HepG2 (cell line): ENCODE results near the gene CALML4. TPM values are rescaled to one million over a fixed set of nuclear protein-coding genes. Genes with fewer than 3 reads are reported as not detected.

Experiments used
- ATAC-seq: fragments of 200-7000 bp; cut with Tn5 transposase; 3 replicates; pipeline ENCODE4 v1.9.1; 2020; ENCODE audit warnings: mild to moderate bottlenecking, moderate library complexity
- BruUV-seq: library from RNA; stranded (reverse); fragments of 400-500 nt; replicated peaks from 2 replicates; lab custom pipeline; 2021; lab: Mats Ljungman, UMichigan
- CTCF ChIA-PET: fragments of 300-600 bp; formaldehyde crosslinking; extraction: SDS; loops from one replicate; lab custom pipeline; 2021; ENCODE audit warnings: low total read pairs, inconsistent platforms, low intra/inter-chr PET ratio; lab: Yijun Ruan, JAX
- POLR2A ChIA-PET: fragments of 350-600 bp; sonication (Branson Sonifier 250); formaldehyde crosslinking; loops from one replicate; lab custom pipeline; 2020; ENCODE audit warnings: antibody characterized with exemption, inconsistent platforms; lab: Yijun Ruan, JAX
- DNase-seq: peaks from one replicate; pipeline ENCODE4 v3.0.0-alpha.2; 2015; ENCODE audit warnings: low spot score
- FAIRE-seq: peaks from 3 replicates; lab custom pipeline; 2011; peaks lifted over from hg19 to GRCh38; lab: Jason Lieb, UNC
- H2AFZ ChIP-seq: one replicate; pipeline ENCODE4 v1.6.1; 2011; ENCODE audit warnings: low read length, inconsistent platforms
- H3K27ac ChIP-seq: fragments of 300-600 bp; 3 replicates; pipeline ENCODE4 v1.8.0; 2011; ENCODE audit warnings: mixed run types, mild to moderate bottlenecking, mixed read lengths, low read length, inconsistent platforms; ENCODE audit not compliant: insufficient read depth; ENCODE audit errors: extremely low read length
- H3K27me3 ChIP-seq, 2 experiments: fragments of 200-600 bp in 1 of 2; 2 replicates in 1 of 2; 3 replicates in 1 of 2; pipeline versions ENCODE4 v1.6.0 to v1.8.0; 2011; ENCODE audit warnings: low read length in 2 of 2, mild to moderate bottlenecking in 2 of 2, moderate library complexity in 2 of 2, inconsistent platforms in 1 of 2; ENCODE audit not compliant: insufficient read depth in 2 of 2, control insufficient read depth in 1 of 2
- H3K36me3 ChIP-seq, 2 experiments: fragments of 200-600 bp in 1 of 2; replicated peaks in 1 of 2; 2 replicates in 1 of 2; 3 replicates in 1 of 2; pipeline versions ENCODE4 v1.5.1 to v1.8.0; 2011; ENCODE audit warnings: low read length in 2 of 2, inconsistent platforms in 1 of 2; ENCODE audit not compliant: insufficient read depth in 2 of 2, control insufficient read depth in 1 of 2
- H3K4me1 ChIP-seq: 2 replicates; pipeline ENCODE4 v1.5.1; 2012; ENCODE audit warnings: low read length, inconsistent platforms; ENCODE audit not compliant: insufficient read depth
- H3K4me2 ChIP-seq: 2 replicates; pipeline ENCODE4 v1.6.0; 2011; ENCODE audit warnings: low read depth, low read length, inconsistent platforms
- H3K4me3 ChIP-seq, 3 experiments: fragments of 200-600 bp in 1 of 3; sonication (generic), shearing (Covaris generic) in 1 of 3; replicated peaks in 1 of 3; 2 replicates each; pipeline ENCODE4 v1.5.1; 2011 to 2016; ENCODE audit warnings: low read length in 3 of 3, inconsistent platforms in 2 of 3, low read depth in 2 of 3, mild to moderate bottlenecking in 2 of 3, control low read depth in 1 of 3, mixed read lengths in 1 of 3; ENCODE audit not compliant: insufficient read depth in 1 of 3
- H3K79me2 ChIP-seq: one replicate; pipeline ENCODE4 v1.6.1; 2011; ENCODE audit warnings: low read length, inconsistent platforms; ENCODE audit not compliant: insufficient read depth
- H3K9ac ChIP-seq: 2 replicates; pipeline ENCODE4 v1.6.0; 2011; ENCODE audit warnings: mild to moderate bottlenecking, low read depth, low read length, inconsistent platforms; ENCODE audit not compliant: insufficient read depth
- H3K9me3 ChIP-seq: 2 replicates; pipeline ENCODE4 v1.5.1; 2012; ENCODE audit warnings: mild to moderate bottlenecking, low read length
- H4K20me1 ChIP-seq: 2 replicates; pipeline ENCODE4 v1.6.0; 2011; ENCODE audit warnings: inconsistent platforms, mild to moderate bottlenecking, low read length, moderate library complexity; ENCODE audit not compliant: insufficient read depth
- ATM ChIP-seq: fragments of 450-650 bp; IDR thresholded peaks from 2 replicates; pipeline ENCODE4 v1.7.1; 2017; ENCODE audit warnings: mild to moderate bottlenecking, borderline replicate concordance
- CEBPB ChIP-seq: IDR thresholded peaks from 2 replicates; pipeline ENCODE4 v1.6.1; 2011; ENCODE audit warnings: low read depth, low read length, improper control_type of control experiment, borderline replicate concordance
- HNRNPUL1 ChIP-seq: fragments of 200-400 bp; formaldehyde crosslinking; IDR thresholded peaks from 2 replicates; pipeline ENCODE4 v1.6.1; 2017; ENCODE audit warnings: low read depth, mild to moderate bottlenecking, low read length, moderate library complexity
- KDM1A ChIP-seq: IDR thresholded peaks from 2 replicates; pipeline ENCODE4 v1.6.1; 2016; ENCODE audit warnings: missing compliant biosample characterization
- RXRB ChIP-seq: IDR thresholded peaks from 2 replicates; pipeline ENCODE4 v1.6.1; 2016; ENCODE audit warnings: borderline replicate concordance, missing genetic modification reagents, missing compliant biosample characterization
- SKI ChIP-seq: fragments of 450-650 bp; IDR thresholded peaks from one replicate; pipeline ENCODE4 v1.6.1; 2018; ENCODE audit warnings: mild to moderate bottlenecking; ENCODE audit not compliant: partially characterized antibody
- SNAPC2 ChIP-seq: sonication (generic); formaldehyde crosslinking; IDR thresholded peaks from 2 replicates; pipeline ENCODE4 v1.8.1; 2022; ENCODE audit warnings: mild to moderate bottlenecking, missing genetic modification reagents
- SOX5 ChIP-seq: IDR thresholded peaks from 2 replicates; pipeline ENCODE4 v1.6.1; 2016; ENCODE audit warnings: borderline replicate concordance
- TBP ChIP-seq: sonication (generic); formaldehyde crosslinking; IDR thresholded peaks from 2 replicates; pipeline ENCODE4 v1.5.0; 2020; ENCODE audit warnings: missing genetic modification reagents
- ZNF430 ChIP-seq: sonication (generic); formaldehyde crosslinking; IDR thresholded peaks from 2 replicates; pipeline ENCODE4 v1.9.0; 2021; ENCODE audit warnings: mild to moderate bottlenecking, missing genetic modification reagents
- ZNF441 ChIP-seq: sonication (generic); formaldehyde crosslinking; IDR thresholded peaks from 2 replicates; pipeline ENCODE4 v1.7.0; 2021; ENCODE audit warnings: missing genetic modification reagents, borderline replicate concordance
- ZNF546 ChIP-seq: sonication (generic); formaldehyde crosslinking; conservative IDR thresholded peaks from 2 replicates; pipeline ENCODE4 v1.8.1; 2023; ENCODE audit warnings: mild to moderate bottlenecking, missing genetic modification reagents
- ZNF619 ChIP-seq: sonication (generic); formaldehyde crosslinking; IDR thresholded peaks from 2 replicates; pipeline ENCODE4 v1.4.0; 2020; ENCODE audit warnings: mild to moderate bottlenecking, missing genetic modification reagents
- ZSCAN21 ChIP-seq: sonication (generic); formaldehyde crosslinking; IDR thresholded peaks from 2 replicates; pipeline ENCODE4 v1.8.0; 2022; ENCODE audit warnings: mild to moderate bottlenecking, missing genetic modification reagents, moderate library complexity, borderline replicate concordance
- WGBS: methylation state at CpG from one replicate; pipeline ENCODE4 v1.1.6; 2017; ENCODE audit warnings: low lambda C conversion rate; 5-methylcytosine and 5-hydroxymethylcytosine counted together
- in situ Hi-C: cut with HindIII; loops from 2 replicates; pipeline ENCODE4 v1.10.0; 2017; ENCODE audit warnings: low pct_unique_long_range_greater_than_20kb; ENCODE audit not compliant: extremely low pct_ligation_motif_present
- intact Hi-C: fragments of 100-400 bp; cut with micrococcal nuclease; formaldehyde crosslinking; loops from one replicate; pipeline ENCODE4 v1.10.0; 2022; ENCODE audit not compliant: unreplicated experiment
- polyA plus RNA-seq, 8 experiments: library from polyadenylated mRNA; depleted of rRNA in 3 of 8; stranded (reverse) in 7 of 8; unstranded in 1 of 8; fragments of >200 nt; fragmentation: Illumina TruSeq in 4 of 8; extraction: Trizol in 4 of 8; gene quantifications; 2 replicates each; pipeline versions ENCODE4 v1.2.1 to v1.2.3, GENCODE V29; 2011 to 2016; ENCODE audit warnings: low read depth in 4 of 8, missing spikeins in 1 of 8, mixed read lengths in 1 of 8; ENCODE audit not compliant: insufficient read depth in 1 of 8
- total RNA-seq, 5 experiments: library from RNA; depleted of rRNA; stranded (reverse); fragments of >200 nt; fragmentation: Illumina TruSeq; extraction: Trizol; gene quantifications; 2 replicates each; pipeline ENCODE4 v1.2.3, GENCODE V29; 2016; ENCODE audit warnings: low read depth in 1 of 5
- TF ChIP-seq, protein P1 (sequence below): sonication (generic); formaldehyde crosslinking; IDR thresholded peaks from 2 replicates; pipeline ENCODE4 v1.4.0; 2020; ENCODE audit warnings: missing genetic modification reagents
- TF ChIP-seq, protein P2 (sequence below): sonication (generic); formaldehyde crosslinking; IDR thresholded peaks from 2 replicates; pipeline ENCODE4 v1.8.1; 2023; ENCODE audit warnings: mild to moderate bottlenecking, inconsistent platforms, moderate library complexity, missing genetic modification reagents, borderline replicate concordance
- TF ChIP-seq, protein P3 (sequence below): sonication (generic); formaldehyde crosslinking; IDR thresholded peaks from 2 replicates; pipeline ENCODE4 v1.5.1; 2020; ENCODE audit warnings: mild to moderate bottlenecking, missing genetic modification reagents, borderline replicate concordance

The CALML4 gene
- total and polyA plus RNA-seq, 2 of the 13 experiments (the other 11 are each of a cell fraction or from before 2014, with no cell fraction given) = 3.6 to 8.7 TPM

DNA sequence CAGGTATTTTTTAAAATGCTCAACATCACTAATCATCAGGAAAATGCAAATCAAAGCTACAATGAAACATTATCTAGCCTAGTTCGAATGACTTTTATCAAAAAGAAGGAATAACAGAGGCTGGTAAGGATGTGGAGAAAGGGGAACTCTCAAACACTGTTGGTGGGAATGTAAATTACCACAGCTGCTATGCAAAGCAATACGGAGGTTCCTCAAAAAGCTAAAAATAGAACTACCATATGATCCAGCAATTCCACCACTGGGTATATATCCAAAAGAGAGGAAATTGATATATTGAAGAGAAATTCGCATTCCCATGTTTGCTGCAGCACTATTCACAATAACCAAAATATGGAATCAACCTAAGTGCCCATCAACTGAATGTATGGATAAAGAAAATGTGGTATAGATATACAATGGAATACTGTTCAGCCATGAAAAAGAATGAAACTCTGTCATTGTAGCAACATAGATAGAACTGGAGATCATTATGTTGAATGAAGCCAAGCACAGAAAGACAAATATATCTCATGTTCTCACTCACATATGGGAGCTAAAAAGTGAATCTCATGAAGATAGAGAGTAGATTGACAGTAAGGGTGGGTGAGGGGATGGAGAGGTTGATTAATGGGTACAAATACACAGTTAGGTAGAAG is 44.1 kb upstream of the CALML4 start:
- FAIRE-seq (no peak), DNase-seq (no peak), ATAC-seq (no peak)
- POLR2A ChIA-PET = no interaction called here
- in situ Hi-C loops = no loop called here
- no peaks in the 10 kb centered on the region for H4K20me1 ChIP-seq
- H2AFZ ChIP-seq = no peak overlapping the region
- 0 out of 5 replicates have a peak, but pooled peaks cover 0 to 4% of the 10 kb centered on the region in 2 experiments for H3K27me3 ChIP-seq
- intact Hi-C loops = no loop called here
- H3K9me3 ChIP-seq = peaks cover 6% of the 10 kb centered on the region
- H3K36me3 ChIP-seq = no peaks in the 10 kb centered on the region
- WGBS = 1% methylated on average over 3 of the region's 3 CpGs
- no peaks in the 10 kb centered on the region for H3K79me2 ChIP-seq
- no peak overlapping the region for H3K4me3 ChIP-seq
- no TSS peak for BruUV-seq
- CTCF ChIA-PET = no interaction called here
- no peaks in the 10 kb centered on the region for H3K4me1 ChIP-seq
- no peak overlapping the region for H3K9ac ChIP-seq
- no peak overlapping the region for H3K27ac ChIP-seq
- no peak overlapping the region for H3K4me2 ChIP-seq
- TF ChIP-seq HNRNPUL1 (no peak), ZNF619 (CRISPR knock-in tag) (no peak), ATM (no peak), ZNF430 (CRISPR knock-in tag) (no peak), ZNF546 (CRISPR knock-in tag) (no peak), TBP (no peak), ZNF441 (CRISPR knock-in tag) (no peak), KDM1A (CRISPR knock-in tag) (no peak), RXRB (CRISPR knock-in tag) (no peak), CEBPB (no peak), SOX5 (CRISPR knock-in tag) (no peak), SKI (no peak), SNAPC2 (CRISPR knock-in tag) (no peak), ZSCAN21 (CRISPR knock-in tag) (no peak)
- TF ChIP-seq, protein P1, sequence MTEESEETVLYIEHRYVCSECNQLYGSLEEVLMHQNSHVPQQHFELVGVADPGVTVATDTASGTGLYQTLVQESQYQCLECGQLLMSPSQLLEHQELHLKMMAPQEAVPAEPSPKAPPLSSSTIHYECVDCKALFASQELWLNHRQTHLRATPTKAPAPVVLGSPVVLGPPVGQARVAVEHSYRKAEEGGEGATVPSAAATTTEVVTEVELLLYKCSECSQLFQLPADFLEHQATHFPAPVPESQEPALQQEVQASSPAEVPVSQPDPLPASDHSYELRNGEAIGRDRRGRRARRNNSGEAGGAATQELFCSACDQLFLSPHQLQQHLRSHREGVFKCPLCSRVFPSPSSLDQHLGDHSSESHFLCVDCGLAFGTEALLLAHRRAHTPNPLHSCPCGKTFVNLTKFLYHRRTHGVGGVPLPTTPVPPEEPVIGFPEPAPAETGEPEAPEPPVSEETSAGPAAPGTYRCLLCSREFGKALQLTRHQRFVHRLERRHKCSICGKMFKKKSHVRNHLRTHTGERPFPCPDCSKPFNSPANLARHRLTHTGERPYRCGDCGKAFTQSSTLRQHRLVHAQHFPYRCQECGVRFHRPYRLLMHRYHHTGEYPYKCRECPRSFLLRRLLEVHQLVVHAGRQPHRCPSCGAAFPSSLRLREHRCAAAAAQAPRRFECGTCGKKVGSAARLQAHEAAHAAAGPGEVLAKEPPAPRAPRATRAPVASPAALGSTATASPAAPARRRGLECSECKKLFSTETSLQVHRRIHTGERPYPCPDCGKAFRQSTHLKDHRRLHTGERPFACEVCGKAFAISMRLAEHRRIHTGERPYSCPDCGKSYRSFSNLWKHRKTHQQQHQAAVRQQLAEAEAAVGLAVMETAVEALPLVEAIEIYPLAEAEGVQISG (CRISPR knock-in tag) = no peak
- TF ChIP-seq, protein P2, sequence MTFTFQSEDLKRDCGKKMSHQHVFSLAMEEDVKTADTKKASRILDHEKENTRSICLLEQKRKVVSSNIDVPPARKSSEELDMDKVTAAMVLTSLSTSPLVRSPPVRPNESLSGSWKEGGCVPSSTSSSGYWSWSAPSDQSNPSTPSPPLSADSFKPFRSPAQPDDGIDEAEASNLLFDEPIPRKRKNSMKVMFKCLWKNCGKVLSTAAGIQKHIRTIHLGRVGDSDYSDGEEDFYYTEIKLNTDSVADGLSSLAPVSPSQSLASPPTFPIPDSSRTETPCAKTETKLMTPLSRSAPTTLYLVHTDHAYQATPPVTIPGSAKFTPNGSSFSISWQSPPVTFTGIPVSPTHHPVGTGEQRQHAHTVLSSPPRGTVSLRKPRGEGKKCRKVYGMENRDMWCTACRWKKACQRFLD (CRISPR knock-in tag) = no peak
- TF ChIP-seq, protein P3, sequence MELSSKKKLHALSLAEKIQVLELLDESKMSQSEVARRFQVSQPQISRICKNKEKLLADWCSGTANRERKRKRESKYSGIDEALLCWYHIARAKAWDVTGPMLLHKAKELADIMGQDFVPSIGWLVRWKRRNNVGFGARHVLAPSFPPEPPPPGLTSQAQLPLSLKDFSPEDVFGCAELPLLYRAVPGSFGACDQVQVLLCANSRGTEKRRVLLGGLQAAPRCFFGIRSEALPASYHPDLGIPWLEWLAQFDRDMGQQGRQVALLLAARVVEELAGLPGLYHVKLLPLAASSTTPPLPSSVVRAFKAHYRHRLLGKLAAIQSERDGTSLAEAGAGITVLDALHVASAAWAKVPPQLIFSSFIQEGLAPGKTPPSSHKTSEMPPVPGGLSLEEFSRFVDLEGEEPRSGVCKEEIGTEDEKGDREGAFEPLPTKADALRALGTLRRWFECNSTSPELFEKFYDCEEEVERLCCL (CRISPR knock-in tag) = no peak
